ENCODE results near the gene NRIP1.
"Not testable (repeated sequence)": the region's sequence is repeated elsewhere in the genome, so short reads cannot be mapped to it uniquely, and the experiment has no call there.

NRIP1 gene

DNA sequence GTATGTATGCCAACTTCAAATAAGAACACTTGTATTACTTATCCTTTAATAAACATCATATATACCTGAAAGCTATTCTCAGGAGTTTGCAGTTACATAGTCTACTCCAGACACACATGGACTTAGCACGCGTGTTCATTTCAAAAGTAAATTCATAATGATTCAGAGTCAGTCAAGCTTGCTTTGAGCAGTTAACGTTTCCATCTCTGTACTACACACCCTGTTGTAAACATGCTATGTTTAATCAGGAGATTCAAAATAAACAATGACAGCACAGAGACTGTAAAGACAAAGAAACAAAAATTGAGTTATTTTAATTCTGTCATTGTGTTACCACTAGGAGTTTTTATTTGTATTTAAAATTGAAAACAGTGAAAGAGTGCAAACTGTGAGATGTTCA is 119.6 kb downstream of the NRIP1 start:
- Histone ChIP-seq H3K9ac (no peak overlapping the region), H3K4me2 (no peak overlapping the region), H3K4me1 (no peaks in the 10 kb centered on the region)

DNA sequence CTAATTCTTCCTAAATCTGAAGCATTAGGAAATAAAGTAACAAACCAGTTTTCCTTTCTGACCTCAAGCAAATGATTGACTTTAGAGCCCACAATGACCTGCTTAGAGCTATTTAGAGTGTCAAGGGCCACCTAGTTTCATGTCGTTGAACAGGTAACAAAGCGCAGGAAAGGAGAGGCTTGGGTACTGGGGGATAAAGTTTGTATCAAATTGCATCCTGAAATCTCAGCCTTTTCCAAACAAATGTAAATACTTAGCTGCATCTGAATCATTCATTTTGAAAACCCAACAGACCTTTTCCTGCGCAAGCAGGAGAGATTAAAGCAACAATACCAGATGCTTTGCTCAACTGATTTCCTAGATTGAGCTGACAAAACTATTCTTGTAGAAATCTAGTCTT is 121.2 kb downstream of the NRIP1 start:
- no peaks in the 10 kb centered on the region for H3K27me3 ChIP-seq
- H3K36me3 ChIP-seq: no peaks in the 10 kb centered on the region
- no peak overlapping the region for H3K9ac ChIP-seq
- no peaks in the 10 kb centered on the region for H3K4me1 ChIP-seq
- TF ChIP-seq Cebpa-rat (IDR thresholded peaks at IDR 0.05): no peak
- no peak overlapping the region for H3K4me2 ChIP-seq
- peaks cover 21% of the 10 kb centered on the region for H3K9me3 ChIP-seq
- no peak overlapping the region for H3K4me3 ChIP-seq
- H4K20me1 ChIP-seq: 0 out of 2 replicates have a peak, but pooled peaks cover 5% of the 10 kb centered on the region
- H3K27ac ChIP-seq: no peak overlapping the region

More for the DNA sequence above, 119.6 kb downstream of the NRIP1 start:
- Histone ChIP-seq H3K9me3 (peaks cover 5% of the 10 kb centered on the region), H4K20me1 (0 out of 2 replicates have a peak, but pooled peaks cover 5% of the 10 kb centered on the region), H3K36me3 (peaks cover 3% of the 10 kb centered on the region; the same call in 1 of the 2 replicates), H3K27me3 (no peaks in the 10 kb centered on the region), H3K4me3 (no peak overlapping the region), H3K27ac (no peak overlapping the region)
- no peak for TF ChIP-seq Cebpa-rat (IDR thresholded peaks at IDR 0.05)

DNA sequence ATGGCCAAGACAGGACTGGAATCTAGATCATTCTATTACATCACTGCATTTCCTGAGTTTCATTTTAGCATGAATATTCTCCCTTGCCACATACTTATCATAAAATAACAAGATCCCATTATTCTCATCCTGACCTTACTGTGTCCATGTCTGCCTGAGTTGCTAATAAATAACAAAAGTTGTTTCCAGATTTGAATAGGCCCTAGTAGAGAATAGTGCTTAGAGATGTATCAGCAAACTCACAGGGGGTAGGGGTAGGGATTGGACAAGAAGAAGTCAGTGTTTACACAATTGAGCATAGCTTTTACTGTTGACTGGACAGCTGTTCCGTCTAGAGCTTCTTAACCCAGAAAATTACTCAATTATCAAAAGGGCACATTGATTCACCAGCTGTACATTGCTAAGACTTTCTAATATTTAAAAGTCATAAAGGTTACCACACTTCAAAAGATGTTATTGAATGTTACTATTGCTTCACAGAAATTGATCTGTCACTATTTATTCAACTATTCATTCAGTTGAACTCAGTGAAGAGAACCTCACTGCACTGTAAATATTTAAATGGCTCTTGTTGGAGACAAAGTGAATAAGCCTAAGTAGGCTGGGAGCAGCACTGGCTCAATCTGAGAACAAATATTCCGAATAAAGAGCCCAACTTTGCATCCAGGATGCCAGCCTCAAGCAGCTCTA is 121.9 kb downstream of the NRIP1 start:
- Histone ChIP-seq H3K27ac (no peak overlapping the region), H3K4me1 (no peaks in the 10 kb centered on the region), H3K27me3 (no peaks in the 10 kb centered on the region), H3K36me3 (no peaks in the 10 kb centered on the region), H3K4me3 (no peak overlapping the region), H3K4me2 (no peak overlapping the region), H3K9me3 (peaks cover 21% of the 10 kb centered on the region), H3K9ac (no peak overlapping the region), H4K20me1 (0 out of 2 replicates have a peak, but pooled peaks cover 5% of the 10 kb centered on the region)
- TF ChIP-seq Cebpa-rat (IDR thresholded peaks at IDR 0.05): no peak

DNA sequence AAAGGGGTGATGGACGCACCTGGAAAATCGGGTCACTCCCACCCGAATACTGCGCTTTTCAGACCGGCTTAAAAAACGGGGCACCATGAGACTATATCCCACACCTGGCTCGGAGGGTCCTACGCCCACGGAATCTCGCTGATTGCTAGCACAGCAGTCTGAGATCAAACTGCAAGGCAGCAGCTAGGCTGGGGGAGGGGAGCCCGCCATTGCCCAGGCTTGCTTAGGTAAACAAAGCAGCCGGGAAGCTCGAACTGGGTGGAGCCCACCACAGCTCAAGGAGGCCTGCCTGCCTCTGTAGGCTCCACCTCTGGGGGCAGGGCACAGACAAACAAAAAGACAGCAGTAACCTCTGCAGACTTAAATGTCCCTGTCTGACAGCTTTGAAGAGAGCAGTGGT is 137.5 kb downstream of the NRIP1 start:
- not testable (repeated sequence) for H3K9me3 ChIP-seq, H3K4me2 ChIP-seq

DNA sequence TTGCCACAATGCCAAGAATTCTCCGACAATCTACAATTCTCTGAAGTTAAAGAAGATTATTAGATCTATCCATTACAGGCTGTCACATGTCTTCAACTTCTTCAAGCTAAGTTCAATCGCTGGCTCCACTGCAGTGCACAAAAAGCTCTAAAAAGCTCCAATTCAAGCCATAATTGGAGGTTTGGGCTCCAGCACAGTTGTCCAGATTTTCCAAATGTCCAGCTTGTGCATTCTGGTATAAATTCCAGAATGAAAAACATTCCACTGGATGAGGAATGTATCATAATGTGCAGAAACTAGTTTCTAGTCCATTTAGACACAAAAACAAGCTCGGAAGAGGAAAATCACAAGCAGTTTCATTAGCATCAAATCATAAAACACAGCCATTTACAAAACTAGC is 138.6 kb downstream of the NRIP1 start:
- TF ChIP-seq Cebpa-rat (IDR thresholded peaks at IDR 0.05): no peak
- Histone ChIP-seq H3K27me3 (no peaks in the 10 kb centered on the region), H3K4me3 (no peak overlapping the region), H3K27ac (no peak overlapping the region), H3K4me2 (no peak overlapping the region), H3K36me3 (no peaks in the 10 kb centered on the region), H3K4me1 (no peaks in the 10 kb centered on the region), H3K9me3 (no peaks in the 10 kb centered on the region; the same call in 1 of the 2 replicates), H3K9ac (no peak overlapping the region), H4K20me1 (no peaks in the 10 kb centered on the region)

More for the DNA sequence above, 137.5 kb downstream of the NRIP1 start:
- H3K36me3 ChIP-seq, H3K9ac ChIP-seq, H3K27me3 ChIP-seq, H3K4me3 ChIP-seq, H4K20me1 ChIP-seq, H3K4me1 ChIP-seq, H3K27ac ChIP-seq: not testable (repeated sequence)

DNA sequence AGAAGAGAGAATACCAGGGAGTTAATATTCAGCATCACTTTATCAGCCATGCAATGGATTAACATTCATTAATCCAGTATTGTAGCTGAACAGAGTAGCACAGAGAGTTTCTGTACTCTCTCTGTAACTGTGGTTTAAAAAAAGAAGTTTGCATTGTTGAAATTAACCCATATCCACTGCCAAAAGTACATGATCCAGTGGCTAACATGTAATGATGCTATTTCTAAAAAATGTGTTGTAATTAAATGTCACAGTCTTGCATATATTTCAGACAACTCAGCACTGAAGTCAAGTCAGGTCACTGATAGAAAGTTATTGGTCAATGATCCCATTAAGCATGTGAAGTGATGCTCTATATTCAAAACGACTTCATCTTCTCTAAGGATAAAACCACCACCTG is 141.3 kb downstream of the NRIP1 start:
- H3K4me3 ChIP-seq: no peak overlapping the region
- H3K9ac ChIP-seq: no peak overlapping the region
- H3K4me2 ChIP-seq: no peak overlapping the region
- H4K20me1 ChIP-seq: no peaks in the 10 kb centered on the region
- no peak overlapping the region for H3K27ac ChIP-seq
- TF ChIP-seq Cebpa-rat (IDR thresholded peaks at IDR 0.05): no peak
- H3K36me3 ChIP-seq: no peaks in the 10 kb centered on the region
- H3K4me1 ChIP-seq: no peaks in the 10 kb centered on the region
- H3K27me3 ChIP-seq: no peaks in the 10 kb centered on the region
- no peaks in the 10 kb centered on the region; the same call in 1 of the 2 replicates for H3K9me3 ChIP-seq

DNA sequence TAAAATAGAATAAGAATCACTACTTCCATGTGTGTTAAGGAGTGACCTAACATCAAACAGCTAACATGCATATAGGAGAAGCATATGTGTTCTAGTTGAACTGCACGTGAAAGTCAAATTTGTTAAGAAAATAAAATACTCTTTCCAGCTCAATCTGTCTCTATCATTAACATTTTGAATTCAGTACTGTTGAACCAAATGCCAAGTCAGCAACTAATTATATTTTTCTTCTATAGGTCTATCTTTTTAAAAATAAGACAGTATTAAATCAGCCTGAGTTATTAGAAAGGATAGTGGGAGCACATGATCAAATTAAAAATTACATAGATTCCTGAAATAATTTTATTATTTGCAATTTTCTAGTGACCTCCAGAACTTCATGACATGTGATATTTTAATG is 141.8 kb downstream of the NRIP1 start:
- Histone ChIP-seq H3K36me3 (no peaks in the 10 kb centered on the region), H3K27ac (no peak overlapping the region), H3K9me3 (no peaks in the 10 kb centered on the region; the same call in 1 of the 2 replicates), H3K4me1 (no peaks in the 10 kb centered on the region), H3K27me3 (no peaks in the 10 kb centered on the region), H3K9ac (no peak overlapping the region), H3K4me3 (no peak overlapping the region), H3K4me2 (no peak overlapping the region), H4K20me1 (no peaks in the 10 kb centered on the region)
- no peak for TF ChIP-seq Cebpa-rat (IDR thresholded peaks at IDR 0.05)

DNA sequence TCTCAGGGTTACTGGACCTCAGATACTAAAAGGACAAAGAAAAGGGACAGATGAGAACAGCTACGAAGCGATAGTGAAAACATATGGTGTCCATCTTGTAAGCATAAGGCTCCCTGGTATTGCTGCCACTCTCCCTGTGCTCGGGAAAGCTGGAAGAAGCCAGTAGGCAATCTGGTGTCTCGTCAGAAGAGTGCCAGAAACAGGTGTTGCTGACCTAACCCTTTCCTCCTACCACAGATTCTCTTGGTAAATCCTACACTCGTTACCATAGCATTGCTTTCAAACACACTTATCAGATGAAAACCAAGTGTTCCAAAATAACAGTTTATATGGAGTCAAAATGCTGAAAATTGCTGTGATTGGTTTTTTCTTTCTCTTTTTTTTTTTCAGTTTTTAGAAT is 146.3 kb downstream of the NRIP1 start:
- Histone ChIP-seq H3K27ac (no peak overlapping the region), H4K20me1 (no peaks in the 10 kb centered on the region), H3K9me3 (no peaks in the 10 kb centered on the region), H3K9ac (no peak overlapping the region), H3K27me3 (no peaks in the 10 kb centered on the region), H3K36me3 (no peaks in the 10 kb centered on the region), H3K4me1 (no peaks in the 10 kb centered on the region), H3K4me2 (no peak overlapping the region), H3K4me3 (no peak overlapping the region)
- no peak for TF ChIP-seq Cebpa-rat (IDR thresholded peaks at IDR 0.05)

DNA sequence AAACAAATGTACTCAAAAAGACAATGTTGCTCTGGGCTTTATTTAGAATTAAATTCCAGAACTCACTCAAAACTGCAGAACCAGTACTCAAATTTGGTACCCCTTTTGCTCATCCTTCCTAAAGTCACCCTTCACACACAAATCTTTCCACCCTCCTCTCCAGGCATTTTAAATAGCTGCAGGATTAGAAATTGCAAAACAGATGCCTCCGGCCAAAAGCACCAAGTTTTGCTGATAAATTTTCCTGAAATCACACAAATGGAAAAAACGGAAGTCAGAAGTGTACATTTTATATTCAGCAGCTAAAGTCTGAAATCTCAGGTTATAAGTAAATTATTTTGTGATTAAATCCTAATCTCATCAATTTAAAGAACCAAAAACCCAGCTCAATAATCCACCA is 147.0 kb downstream of the NRIP1 start:
- Histone ChIP-seq H3K27ac (no peak overlapping the region), H3K9ac (no peak overlapping the region), H3K4me2 (no peak overlapping the region)

DNA sequence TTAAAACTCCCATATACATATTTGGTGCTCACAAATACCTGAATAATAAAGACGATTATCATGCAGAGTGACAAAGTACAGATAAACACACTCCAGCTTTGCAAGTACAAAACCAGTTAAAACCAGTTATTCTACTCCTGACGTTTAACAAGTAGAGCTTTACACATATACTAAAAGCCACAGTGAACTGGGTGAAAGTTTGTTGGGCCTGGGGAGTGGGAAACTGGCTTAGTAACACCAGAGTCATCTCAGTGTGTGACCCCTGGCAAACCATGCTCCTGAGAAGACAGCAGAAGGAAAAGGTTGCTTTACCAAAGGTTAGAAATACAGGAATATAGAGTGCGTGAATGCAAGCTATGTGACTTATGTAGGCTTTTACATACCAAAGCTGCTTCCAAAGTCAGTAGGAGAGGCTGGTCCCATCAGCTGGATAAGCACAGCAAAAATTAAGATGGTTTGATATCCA is 148.1 kb downstream of the NRIP1 start:
- TF ChIP-seq Cebpa-rat (IDR thresholded peaks at IDR 0.05): no peak
- Histone ChIP-seq H3K27me3 (no peaks in the 10 kb centered on the region), H3K27ac (no peak overlapping the region), H3K4me3 (no peak overlapping the region), H4K20me1 (no peaks in the 10 kb centered on the region), H3K4me2 (no peak overlapping the region), H3K9ac (no peak overlapping the region), H3K9me3 (no peaks in the 10 kb centered on the region), H3K36me3 (no peaks in the 10 kb centered on the region), H3K4me1 (no peaks in the 10 kb centered on the region)

More for the DNA sequence above, 147.0 kb downstream of the NRIP1 start:
- Histone ChIP-seq H3K4me3 (no peak overlapping the region), H3K27me3 (no peaks in the 10 kb centered on the region), H4K20me1 (no peaks in the 10 kb centered on the region), H3K9me3 (no peaks in the 10 kb centered on the region), H3K36me3 (no peaks in the 10 kb centered on the region), H3K4me1 (no peaks in the 10 kb centered on the region)
- no peak for TF ChIP-seq Cebpa-rat (IDR thresholded peaks at IDR 0.05)
